Dedifferentiated amniotic fluid mesenchymal stem cell (primary cell): ENCODE data around the gene MAP7D2.

Source experiments
- DNase-seq: peaks from one replicate; pipeline ENCODE4 v3.0.0-alpha.2; 2016; ENCODE audit errors: extremely low spot score

MAP7D2 gene

GRCh38 chrX:20116087-20116576 lies 575 bp downstream of the MAP7D2 start:
- no peak for DNase-seq

- DNase-seq, result no peak
Observed at GRCh38 chrX:20112022-20112774, 4.5 kb downstream of the MAP7D2 start.

- no peak for DNase-seq
Observed at GRCh38 chrX:20111271-20111670, 5.4 kb downstream of the MAP7D2 start.

GRCh38 chrX:20101934-20102581 lies 14.6 kb downstream of the MAP7D2 start:
- DNase-seq, result no peak

GRCh38 chrX:20091499-20091898 lies 25.2 kb downstream of the MAP7D2 start:
- no peak for DNase-seq

GRCh38 chrX:20089845-20090244 lies 26.9 kb downstream of the MAP7D2 start:
- no peak for DNase-seq

GRCh38 chrX:20080277-20080676 lies 36.4 kb downstream of the MAP7D2 start:
- no peak for DNase-seq

- DNase-seq, result no peak
Observed at GRCh38 chrX:20071511-20072079, 45.1 kb downstream of the MAP7D2 start.

GRCh38 chrX:20067709-20068561 lies 48.8 kb downstream of the MAP7D2 start:
- peak; percentile 80 for DNase-seq

GRCh38 chrX:20066968-20067708 lies 49.6 kb downstream of the MAP7D2 start:
- peak; percentile 19 for DNase-seq

GRCh38 chrX:20063716-20064351 lies 52.9 kb downstream of the MAP7D2 start:
- no peak for DNase-seq

- no peak for DNase-seq
Observed at GRCh38 chrX:20063153-20063552, 53.6 kb downstream of the MAP7D2 start.

- peak; percentile 38 for DNase-seq
Observed at GRCh38 chrX:20061855-20062254, 54.9 kb downstream of the MAP7D2 start.

GRCh38 chrX:20060961-20061748 lies 55.6 kb downstream of the MAP7D2 start:
- no peak for DNase-seq

GRCh38 chrX:20059467-20060128 lies 57.1 kb downstream of the MAP7D2 start:
- no peak for DNase-seq

- no peak for DNase-seq
Observed at GRCh38 chrX:20057479-20057878, 59.2 kb downstream of the MAP7D2 start.

- no peak for DNase-seq
Observed at GRCh38 chrX:20056704-20057103, 60.0 kb downstream of the MAP7D2 start.

- DNase-seq, result no peak
Observed at GRCh38 chrX:20053537-20053936, 63.2 kb downstream of the MAP7D2 start.

GRCh38 chrX:20046864-20047263 lies 69.8 kb downstream of the MAP7D2 start:
- DNase-seq, result no peak
